Endodermal cell (in vitro differentiated cells): Measurements from ENCODE around the gene FIP1L1. TPM values are rescaled to one million over a fixed set of nuclear protein-coding genes. Genes with fewer than 3 reads are reported as not detected.

ENCODE experiments used
- DNase-seq: peaks from one replicate; pipeline ENCODE4 v3.0.0-alpha.2; 2017
- H3K27ac ChIP-seq: 2 replicates; pipeline ENCODE4 v1.5.1; 2013; ENCODE audit warnings: mild to moderate bottlenecking, low read depth, low read length, moderate library complexity
- H3K27me3 ChIP-seq: 2 replicates; pipeline ENCODE4 v1.6.1; 2013; ENCODE audit warnings: mild to moderate bottlenecking, low read length, moderate library complexity; ENCODE audit not compliant: insufficient read depth, control insufficient read depth, poor library complexity, severe bottlenecking
- H3K36me3 ChIP-seq: 2 replicates; pipeline ENCODE4 v1.7.0; 2013; ENCODE audit warnings: mild to moderate bottlenecking, low read length, moderate library complexity; ENCODE audit not compliant: control insufficient read depth, insufficient read depth
- H3K4me1 ChIP-seq: one replicate; pipeline ENCODE4 v1.7.0; 2013; ENCODE audit warnings: low read length; ENCODE audit not compliant: control insufficient read depth, insufficient read depth
- H3K4me3 ChIP-seq: 2 replicates; pipeline ENCODE4 v1.5.1; 2013; ENCODE audit warnings: mild to moderate bottlenecking, low read length, moderate library complexity
- H3K9ac ChIP-seq: 2 replicates; pipeline ENCODE4 v1.6.1; 2013; ENCODE audit warnings: mild to moderate bottlenecking, low read length, moderate library complexity; ENCODE audit not compliant: poor library complexity, severe bottlenecking; ENCODE audit errors: extremely low read depth
- H3K9me3 ChIP-seq: 2 replicates; pipeline ENCODE4 v1.6.1; 2013; ENCODE audit warnings: mild to moderate bottlenecking, low read length, moderate library complexity; ENCODE audit not compliant: control insufficient read depth
- H3K27ac Mint-ChIP-seq: 2 replicates; pipeline ENCODE4 v1.8.0; 2020; ENCODE audit warnings: mixed read lengths
- H3K27me3 Mint-ChIP-seq: 2 replicates; pipeline ENCODE4 v1.8.0; 2021; ENCODE audit warnings: mild to moderate bottlenecking, mixed read lengths; ENCODE audit not compliant: insufficient read depth
- H3K36me3 Mint-ChIP-seq: 2 replicates; pipeline ENCODE4 v1.8.0; 2020; ENCODE audit warnings: low read depth, mixed read lengths
- H3K4me1 Mint-ChIP-seq: 2 replicates; pipeline ENCODE4 v1.8.0; 2020; ENCODE audit warnings: mixed read lengths
- H3K4me3 Mint-ChIP-seq: 2 replicates; pipeline ENCODE4 v1.8.0; 2020; ENCODE audit warnings: mild to moderate bottlenecking, moderate library complexity, mixed read lengths
- H3K9me3 Mint-ChIP-seq: 2 replicates; pipeline ENCODE4 v1.8.0; 2020; ENCODE audit warnings: mild to moderate bottlenecking, mixed read lengths
- WGBS, 2 experiments: methylation state at CpG; one replicate each; pipeline versions ENCODE4 v1.1.5 to v1.1.7; 2013; ENCODE audit warnings: missing lambda C conversion rate in 2 of 2, mixed read lengths in 1 of 2; ENCODE audit not compliant: insufficient coverage in 1 of 2, insufficient read length in 1 of 2; 5-methylcytosine and 5-hydroxymethylcytosine counted together
- total RNA-seq, 2 donors: library from RNA; stranded (reverse); fragmentation: NEBNext Ultra II Directional in 1 of 2; extraction: Animal tissue kit (Norgen Biotek cat#: 25700) in 1 of 2; gene quantifications; 2 replicates in 1 of 2; 3 replicates in 1 of 2; pipeline ENCODE4 v1.2.1, GENCODE V29; 2021
- TF ChIP-seq, protein P1 (sequence below): fragments of 200-600 bp; sonication (generic); conservative IDR thresholded peaks from 2 replicates; pipeline ENCODE4 v1.5.0; 2021; ENCODE audit warnings: antibody characterized with exemption, mild to moderate bottlenecking

The FIP1L1 gene
- total RNA-seq, 2 donors from 2014 or later: 79.2 to 88.8 TPM

DNA sequence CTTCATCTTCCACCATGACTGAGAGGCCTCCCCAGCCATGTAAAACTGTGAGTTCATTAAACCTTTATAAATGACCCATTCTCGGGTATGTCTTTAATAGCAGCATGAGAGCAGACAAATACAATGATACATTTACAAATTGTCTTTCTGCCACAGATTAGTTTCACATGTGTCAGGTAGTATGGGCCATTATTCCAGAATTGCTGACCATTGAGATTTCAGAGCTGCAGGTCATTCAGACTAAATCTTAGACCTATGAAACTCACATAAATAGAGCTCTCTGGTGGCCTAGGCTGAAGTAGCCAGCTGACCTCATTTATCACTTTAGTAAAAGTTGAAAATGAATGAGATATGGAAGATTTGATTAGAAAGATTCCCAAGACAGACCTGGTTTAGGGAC lies 105.8 kb downstream of the FIP1L1 start:
- Histone ChIP-seq H3K4me3 (no peak overlapping the region), H3K4me1 (no peaks in the 10 kb centered on the region), H3K9ac (no peak overlapping the region), H3K9me3 (no peaks in the 10 kb centered on the region), H3K36me3 (no peaks in the 10 kb centered on the region), H3K27ac (no peak overlapping the region), H3K27me3 (peaks cover 8% of the 10 kb centered on the region)
- Mint-ChIP-seq H3K27ac (no peak overlapping the region), H3K36me3 (no peaks in the 10 kb centered on the region), H3K4me1 (peaks cover 3% of the 10 kb centered on the region), H3K9me3 (no peaks in the 10 kb centered on the region), H3K27me3 (peaks cover 4% of the 10 kb centered on the region), H3K4me3 (no peak overlapping the region)
- no peak for DNase-seq
- WGBS, 2 experiments: 80 to 92% methylated on average over 1 of the region's 1 CpG
- TF ChIP-seq, protein P1, sequence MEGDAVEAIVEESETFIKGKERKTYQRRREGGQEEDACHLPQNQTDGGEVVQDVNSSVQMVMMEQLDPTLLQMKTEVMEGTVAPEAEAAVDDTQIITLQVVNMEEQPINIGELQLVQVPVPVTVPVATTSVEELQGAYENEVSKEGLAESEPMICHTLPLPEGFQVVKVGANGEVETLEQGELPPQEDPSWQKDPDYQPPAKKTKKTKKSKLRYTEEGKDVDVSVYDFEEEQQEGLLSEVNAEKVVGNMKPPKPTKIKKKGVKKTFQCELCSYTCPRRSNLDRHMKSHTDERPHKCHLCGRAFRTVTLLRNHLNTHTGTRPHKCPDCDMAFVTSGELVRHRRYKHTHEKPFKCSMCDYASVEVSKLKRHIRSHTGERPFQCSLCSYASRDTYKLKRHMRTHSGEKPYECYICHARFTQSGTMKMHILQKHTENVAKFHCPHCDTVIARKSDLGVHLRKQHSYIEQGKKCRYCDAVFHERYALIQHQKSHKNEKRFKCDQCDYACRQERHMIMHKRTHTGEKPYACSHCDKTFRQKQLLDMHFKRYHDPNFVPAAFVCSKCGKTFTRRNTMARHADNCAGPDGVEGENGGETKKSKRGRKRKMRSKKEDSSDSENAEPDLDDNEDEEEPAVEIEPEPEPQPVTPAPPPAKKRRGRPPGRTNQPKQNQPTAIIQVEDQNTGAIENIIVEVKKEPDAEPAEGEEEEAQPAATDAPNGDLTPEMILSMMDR: no peak

DNA sequence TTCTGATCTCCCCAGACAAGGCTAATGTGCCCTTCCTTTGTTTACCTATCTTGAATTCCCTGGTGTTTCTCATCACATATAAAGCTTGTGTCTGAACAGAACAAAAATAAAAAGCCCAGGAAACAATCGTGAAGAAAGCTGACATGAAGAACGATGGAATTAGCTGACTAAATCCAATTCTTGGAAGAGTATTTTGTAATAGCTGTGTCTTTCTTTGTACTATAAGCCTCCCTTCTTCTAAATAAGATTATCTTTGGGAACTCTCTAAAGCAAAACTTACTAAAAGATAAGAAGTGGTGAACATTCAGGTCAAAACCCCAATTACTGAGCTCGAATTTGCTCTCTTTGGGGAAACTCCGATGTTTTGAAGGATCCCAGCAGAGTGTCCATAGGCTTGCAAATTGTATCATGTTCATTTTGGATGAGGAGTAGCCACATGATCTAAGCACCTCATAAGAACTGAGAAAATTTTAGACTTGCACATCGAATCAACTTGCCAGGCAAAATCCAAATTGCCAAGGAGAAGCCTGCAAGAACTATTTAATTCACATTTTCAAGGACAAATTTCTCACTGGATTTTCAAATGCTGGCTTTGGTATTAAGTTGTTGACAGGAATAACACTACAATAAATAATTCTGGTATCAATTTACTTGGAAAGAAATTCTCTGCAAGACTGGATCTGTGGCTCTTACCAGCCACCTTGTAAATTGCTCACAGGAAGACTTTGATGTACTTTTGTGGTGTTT lies 107.6 kb downstream of the FIP1L1 start:
- no peaks in the 10 kb centered on the region for H3K36me3 Mint-ChIP-seq
- H3K27me3 Mint-ChIP-seq: peaks cover 4% of the 10 kb centered on the region
- WGBS, 2 experiments: 85 to 93% methylated on average over 4 to 5 of the region's 5 CpGs
- H3K4me1 Mint-ChIP-seq: no peaks in the 10 kb centered on the region
- H3K4me1 ChIP-seq: no peaks in the 10 kb centered on the region
- DNase-seq: no peak
- H3K4me3 Mint-ChIP-seq: no peak overlapping the region
- no peak overlapping the region for H3K9ac ChIP-seq
- H3K27ac Mint-ChIP-seq: no peak overlapping the region
- peaks cover 8% of the 10 kb centered on the region for H3K27me3 ChIP-seq
- H3K4me3 ChIP-seq: no peak overlapping the region
- TF ChIP-seq, protein P1: no peak
- no peak overlapping the region for H3K27ac ChIP-seq
- H3K9me3 ChIP-seq: no peaks in the 10 kb centered on the region
- H3K9me3 Mint-ChIP-seq: no peaks in the 10 kb centered on the region
- no peaks in the 10 kb centered on the region for H3K36me3 ChIP-seq

DNA sequence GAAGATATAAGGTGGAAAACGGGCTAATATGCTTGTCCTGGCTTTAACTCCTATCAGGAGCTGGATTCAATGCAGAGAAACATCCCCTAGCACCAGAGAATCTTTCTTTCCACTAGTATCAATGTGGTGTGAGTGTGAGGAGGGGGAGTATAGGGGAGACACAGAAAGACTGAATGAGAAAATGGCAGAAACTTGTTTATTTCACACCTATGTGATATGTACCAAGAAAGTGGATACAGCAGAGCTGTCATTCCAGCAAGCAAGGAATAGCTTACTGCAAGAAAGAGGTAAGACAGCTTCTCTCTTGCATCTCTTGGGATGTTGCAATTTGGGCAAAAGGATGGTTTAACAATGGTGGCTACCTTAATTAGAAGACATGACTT lies 108.2 kb downstream of the FIP1L1 start:
- no peak overlapping the region for H3K27ac Mint-ChIP-seq
- Histone ChIP-seq H3K27ac (no peak overlapping the region), H3K27me3 (peaks cover 8% of the 10 kb centered on the region)

More for the DNA sequence above, 108.2 kb downstream of the FIP1L1 start:
- H3K4me1 Mint-ChIP-seq: no peaks in the 10 kb centered on the region
- TF ChIP-seq, protein P1: no peak
- H3K27me3 Mint-ChIP-seq: peaks cover 4% of the 10 kb centered on the region
- Histone ChIP-seq H3K9ac (no peak overlapping the region), H3K4me1 (no peaks in the 10 kb centered on the region), H3K4me3 (no peak overlapping the region), H3K36me3 (no peaks in the 10 kb centered on the region), H3K9me3 (no peaks in the 10 kb centered on the region)
- no peaks in the 10 kb centered on the region for H3K9me3 Mint-ChIP-seq
- WGBS, 2 experiments: 77% methylated on average over 1 of the region's 1 CpG; no CpG with 5 or more reads in 1 of the 2 experiments
- no peak for DNase-seq
- H3K36me3 Mint-ChIP-seq: no peaks in the 10 kb centered on the region
- H3K4me3 Mint-ChIP-seq: no peak overlapping the region
